Left ventricle myocardium superior (tissue), 1 donor: ENCODE data around the gene HNRNPA1. TPM values are rescaled to one million over a fixed set of nuclear protein-coding genes. Genes with fewer than 3 reads are reported as not detected.
"Not testable (repeated sequence)": the region's sequence is repeated elsewhere in the genome, so short reads cannot be mapped to it uniquely, and the experiment has no call there.

ENCODE experiments used
- ATAC-seq: fragments of 200-7000 bp; cut with Tn5 transposase; one replicate; pipeline ENCODE4 v1.9.1; 2020; ENCODE audit warnings: mild to moderate bottlenecking, moderate library complexity
- DNase-seq: peaks from one replicate; pipeline ENCODE4 v3.0.0-alpha.2; 2020
- intact Hi-C: fragments of 100-400 bp; cut with micrococcal nuclease; formaldehyde crosslinking; loops from one replicate; pipeline ENCODE4 v1.11.0; 2022
- total RNA-seq: library from RNA; stranded (reverse); fragmentation: NEBNext Ultra II Directional; extraction: Animal tissue kit (Norgen Biotek cat#: 25700); gene quantifications from one replicate; pipeline ENCODE4 v1.2.1, GENCODE V29; 2021
- donor health status: DM: no; HTN: yes; CAD: no; lungs with severe emphysema.

Gene HNRNPA1
- total RNA-seq, 1 donor from 2014 or later: 450 TPM

DNA sequence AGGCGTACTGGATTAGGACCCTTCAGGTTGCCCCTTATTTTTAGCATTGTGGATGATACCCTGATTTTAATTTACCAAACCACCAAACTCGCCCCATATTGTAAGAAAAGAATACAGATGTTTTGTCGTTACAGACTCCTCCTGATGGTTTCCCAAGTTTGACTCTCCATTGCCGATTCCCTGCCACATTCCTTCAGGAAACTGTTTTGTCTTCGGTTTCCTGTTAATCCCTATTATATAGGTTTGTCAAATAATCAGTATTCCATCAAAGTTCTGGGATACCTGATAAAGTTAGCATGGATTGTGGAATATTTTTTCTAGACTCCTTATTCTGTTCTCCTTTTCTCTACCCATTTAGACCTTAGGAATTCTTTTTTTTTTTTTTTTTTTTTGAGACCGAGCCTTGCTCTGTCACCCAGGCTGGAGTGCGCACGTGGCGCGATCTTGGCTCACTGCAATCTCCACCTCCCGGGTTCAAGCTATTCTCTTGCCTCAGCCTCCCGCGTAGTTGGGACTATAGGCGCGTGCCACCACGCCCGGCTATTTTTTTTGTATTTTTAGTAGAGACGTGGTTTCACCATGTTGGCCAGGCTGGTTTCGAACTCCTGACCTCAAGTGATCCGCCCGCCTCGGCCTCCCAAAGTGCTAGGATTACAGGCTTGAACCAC, 45.0 kb downstream of the HNRNPA1 start:
- ATAC-seq, DNase-seq, intact Hi-C loops: not testable (repeated sequence)

- intact Hi-C loops: no loop called here
- DNase-seq (no peak), ATAC-seq (no peak)
Observed at GRCh38 chr12:54328595-54329337, 48.2 kb downstream of the HNRNPA1 start.

DNA sequence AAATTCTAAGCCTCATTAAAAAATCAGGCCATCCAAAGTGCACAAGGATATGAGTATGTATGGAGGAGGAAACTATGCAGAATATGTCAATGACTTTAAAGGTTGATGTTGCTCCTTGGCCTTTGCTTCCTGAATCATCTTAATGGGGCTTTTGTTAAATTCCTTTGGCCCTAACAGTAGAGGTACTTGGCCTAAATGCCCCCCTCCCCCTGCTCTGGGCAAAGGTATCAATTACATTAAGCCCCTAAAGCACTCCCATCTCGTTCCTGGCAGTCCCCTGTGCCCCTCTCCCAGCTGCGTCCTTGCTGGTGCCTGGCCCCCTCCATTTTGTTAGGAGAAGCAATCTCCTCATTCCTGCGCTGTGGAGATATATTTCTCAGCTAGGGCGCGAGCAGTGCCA, 49.2 kb downstream of the HNRNPA1 start:
- DNase-seq (no peak), ATAC-seq (no peak)
- intact Hi-C loops: no loop called here

DNA sequence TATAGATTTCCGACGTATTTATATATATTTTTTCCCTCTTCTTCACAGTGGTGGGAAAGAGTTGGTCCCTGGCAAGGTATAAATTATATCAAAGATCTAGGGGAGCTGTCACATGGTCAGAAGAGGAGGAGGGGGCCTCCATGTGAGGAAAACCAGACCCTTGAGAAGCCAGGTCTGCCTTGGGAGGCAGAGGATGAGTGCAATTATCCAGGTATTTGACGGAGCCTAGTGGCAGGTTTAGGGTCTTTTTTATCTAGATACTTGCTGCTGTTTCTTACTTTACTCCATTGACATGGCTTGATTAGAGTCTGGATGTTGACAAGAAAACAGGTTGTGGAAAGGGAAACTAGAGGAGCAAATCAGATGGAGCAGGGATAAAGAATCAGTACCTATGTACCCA, 49.9 kb downstream of the HNRNPA1 start:
- no peak for ATAC-seq
- no peak for DNase-seq
- intact Hi-C loops: no loop called here

DNA sequence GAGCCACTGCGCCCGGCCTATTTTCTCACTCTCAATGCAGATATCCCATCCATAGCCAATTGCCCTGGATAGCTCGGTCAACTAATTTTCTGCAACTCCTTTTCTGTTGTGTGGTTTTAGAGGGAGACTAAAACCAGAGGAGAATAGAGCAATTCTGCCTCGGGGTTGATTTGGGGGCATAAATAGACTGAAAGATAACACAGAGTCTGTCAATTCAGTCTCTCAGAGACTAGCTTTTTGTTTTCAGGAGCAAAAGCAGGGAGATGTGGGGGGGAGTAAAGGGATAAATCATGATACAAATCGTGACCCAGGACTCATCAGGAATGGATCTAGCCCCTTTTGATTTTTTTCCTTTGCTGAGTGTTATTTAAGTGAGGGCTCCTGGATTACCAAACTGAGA, 50.9 kb downstream of the HNRNPA1 start:
- ATAC-seq: no peak
- no peak for DNase-seq
- intact Hi-C loops: no loop called here

DNA sequence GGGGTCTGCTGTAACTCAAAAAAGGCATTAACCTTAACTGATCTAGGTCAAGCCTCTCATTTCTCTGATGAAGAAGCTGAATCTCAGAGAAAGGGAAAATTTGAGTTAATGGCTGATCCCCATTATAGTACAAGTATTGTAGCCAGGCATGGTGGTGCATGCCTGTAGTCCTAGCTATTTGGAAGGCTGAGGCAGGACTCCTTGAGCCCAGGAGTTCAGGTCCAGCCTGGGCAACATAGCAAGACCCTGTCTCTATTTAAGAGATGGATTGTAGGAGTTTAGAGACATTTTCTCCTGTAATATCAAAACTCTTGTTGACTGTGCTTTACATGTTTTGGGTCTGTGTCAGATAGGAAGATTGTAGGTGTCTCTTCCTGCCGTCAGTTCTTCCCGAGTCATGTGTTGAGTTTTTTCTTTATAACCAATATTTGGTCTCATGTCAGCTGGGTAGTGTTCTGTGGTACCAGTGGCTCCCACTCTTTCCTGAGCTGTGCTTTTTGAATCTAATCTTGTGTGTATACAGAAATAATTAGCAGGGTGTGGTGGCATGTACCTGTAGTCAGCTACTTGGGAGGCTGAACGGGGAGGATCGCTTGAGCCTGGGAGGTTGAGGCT, 53.0 kb downstream of the HNRNPA1 start:
- DNase-seq: no peak

More for the DNA sequence above, 53.0 kb downstream of the HNRNPA1 start:
- ATAC-seq: no peak
- intact Hi-C loops: no loop called here

Other genes with a start within 250 kb of the HNRNPA1 start
- not detected for gene HOXC5, start 247.7 kb upstream of the HNRNPA1 start, total RNA-seq
- gene HOXC4, start 226.9 kb upstream of the HNRNPA1 start, total RNA-seq: not detected
- gene SMUG1, start 91.7 kb upstream of the HNRNPA1 start, total RNA-seq: 17.0 TPM
- gene CBX5, start 604 bp upstream of the HNRNPA1 start, total RNA-seq: 48.0 TPM
- 0.74 TPM for gene NFE2, start 20.3 kb downstream of the HNRNPA1 start, total RNA-seq
- gene COPZ1, start 44.4 kb downstream of the HNRNPA1 start, total RNA-seq: 114 TPM
- not detected for gene GPR84, start 83.8 kb downstream of the HNRNPA1 start, total RNA-seq
- 7.7 TPM for gene ZNF385A, start 104.0 kb downstream of the HNRNPA1 start, total RNA-seq
- gene ITGA5, start 138.5 kb downstream of the HNRNPA1 start, total RNA-seq: 44.1 TPM
- not detected for gene GTSF1, start 192.9 kb downstream of the HNRNPA1 start, total RNA-seq
- 7.8 TPM for gene NCKAP1L, start 217.0 kb downstream of the HNRNPA1 start, total RNA-seq